Suppressor macrophage treated with lipopolysaccharide for 4 hours (primary cell): ENCODE data around the gene WDR76.
"Not testable (repeated sequence)": the region's sequence is repeated elsewhere in the genome, so short reads cannot be mapped to it uniquely, and the experiment has no call there.

Experiments
- DNase-seq: peaks from one replicate; pipeline ENCODE4 v3.0.0-alpha.2; 2020

The WDR76 gene

DNA sequence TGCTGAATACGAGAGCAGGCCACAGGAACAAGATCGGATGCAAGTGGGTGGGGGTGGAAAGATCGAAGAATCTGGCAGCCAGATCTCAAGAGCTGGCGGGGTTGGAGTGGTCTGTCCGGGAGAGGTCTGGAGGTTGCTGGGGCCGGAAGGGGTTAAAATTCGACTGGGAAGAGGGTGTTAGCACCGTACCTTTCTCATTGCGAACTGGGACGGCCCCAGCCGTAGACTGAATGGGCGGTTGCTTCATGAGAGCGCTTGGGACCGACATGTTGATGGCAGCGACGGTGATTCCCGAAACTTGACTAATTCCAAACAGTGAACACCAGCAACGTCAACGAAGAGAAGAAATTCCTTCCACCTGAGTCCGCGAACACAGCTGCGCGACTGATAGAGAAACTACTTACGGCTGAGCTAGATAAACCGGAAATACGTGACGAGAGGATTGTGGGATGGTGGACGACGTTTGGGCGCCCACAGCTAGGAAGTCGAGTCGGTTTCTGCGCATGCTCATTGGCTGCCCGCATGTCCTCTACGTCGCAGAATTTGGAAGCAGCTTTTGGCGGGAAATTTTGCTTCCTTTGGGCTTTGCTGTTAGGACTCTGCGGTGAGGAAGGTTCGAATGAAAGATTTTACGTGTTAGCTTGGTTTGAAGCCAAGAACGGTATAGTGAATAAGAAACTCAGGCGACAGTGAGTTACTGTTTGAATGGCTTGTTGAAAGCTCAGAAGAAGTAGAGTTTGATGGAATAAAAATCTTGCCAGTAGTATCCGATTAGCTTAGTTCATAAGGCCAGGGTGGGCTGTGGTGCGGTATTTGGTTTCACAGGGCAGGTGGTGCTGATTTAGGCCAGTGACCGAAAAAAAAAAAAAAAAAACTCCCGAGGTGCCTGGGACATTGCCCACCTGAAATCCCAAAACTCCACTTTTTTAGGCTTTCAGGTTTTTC, 2.2 kb upstream of the WDR76 start, which contains the start of gene MFAP1:
TSS of gene MFAP1 (minus strand) at position 389 of the 945 bp plus-strand sequence. CDS start at position 268, 121 bp downstream.
- peak; percentile 98 for DNase-seq

DNA sequence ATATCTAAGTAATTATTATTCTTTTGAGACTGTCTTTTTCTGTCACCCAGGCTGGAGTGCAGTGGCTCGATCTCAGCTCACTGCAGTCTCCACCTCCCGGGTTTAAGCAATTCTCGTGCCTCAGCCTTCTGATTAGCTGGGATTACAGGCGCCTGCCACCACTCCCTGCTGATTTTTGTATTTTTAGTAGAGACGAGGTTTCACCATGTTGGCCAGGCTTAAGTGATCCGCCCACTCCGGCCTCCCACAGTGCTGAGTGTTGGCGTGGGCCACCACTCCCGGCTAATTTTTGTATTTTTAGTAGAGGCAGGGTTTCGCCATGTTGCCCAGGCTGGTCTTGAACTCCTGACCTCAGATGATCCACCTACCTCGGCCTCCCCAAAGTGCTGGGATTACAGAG, 1.5 kb upstream of the WDR76 start:
- not testable (repeated sequence) for DNase-seq

DNA sequence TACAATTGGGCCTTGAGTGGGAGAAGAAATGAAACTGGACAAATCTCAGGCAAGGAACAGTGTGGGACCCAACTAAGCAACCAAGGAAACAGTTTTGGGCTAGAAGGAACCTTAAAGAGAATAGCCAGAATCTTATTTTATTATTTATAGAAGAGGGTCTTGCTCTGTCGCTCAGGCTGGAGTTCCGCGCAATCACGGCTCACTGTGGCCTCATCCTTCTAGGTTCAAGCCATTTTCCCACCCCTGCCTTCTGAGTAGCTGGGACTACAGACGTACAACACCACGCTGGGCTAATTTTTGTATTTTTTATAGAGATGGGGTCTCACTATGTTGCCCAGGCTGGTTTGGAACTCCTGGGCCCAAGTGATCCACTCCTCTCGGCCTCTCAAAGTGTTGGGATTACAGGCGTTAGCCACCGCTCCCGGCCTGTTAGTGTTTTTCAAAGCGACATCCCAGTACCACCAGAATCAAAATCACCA, 734 bp upstream of the WDR76 start:
- no peak for DNase-seq

DNA sequence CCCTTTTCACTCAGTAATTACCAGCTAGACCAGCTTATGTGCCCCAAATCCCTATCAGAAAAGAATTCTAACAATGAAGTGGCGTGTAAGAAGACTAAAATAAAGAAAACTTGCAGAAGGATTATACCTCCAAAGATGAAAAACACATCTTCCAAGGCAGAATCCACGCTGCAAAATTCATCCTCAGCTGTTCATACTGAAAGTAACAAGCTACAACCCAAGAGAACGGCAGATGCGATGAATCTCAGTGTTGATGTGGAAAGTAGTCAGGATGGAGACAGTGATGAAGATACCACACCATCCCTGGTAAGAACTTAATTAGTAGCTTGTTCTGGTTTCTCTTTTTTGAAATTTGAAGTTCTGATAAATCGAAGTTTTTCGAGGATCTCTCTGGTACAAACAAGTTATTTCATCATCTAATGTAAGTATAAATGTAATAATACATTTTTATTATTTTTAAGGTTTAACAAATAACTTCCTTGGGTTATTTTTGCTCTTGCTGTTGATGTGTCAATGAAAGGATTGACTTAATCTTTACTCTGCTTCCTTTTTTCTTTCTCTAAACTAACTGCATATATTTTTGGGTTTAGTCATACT, 1.4 kb downstream of the WDR76 start:
- DNase-seq = no peak

DNA sequence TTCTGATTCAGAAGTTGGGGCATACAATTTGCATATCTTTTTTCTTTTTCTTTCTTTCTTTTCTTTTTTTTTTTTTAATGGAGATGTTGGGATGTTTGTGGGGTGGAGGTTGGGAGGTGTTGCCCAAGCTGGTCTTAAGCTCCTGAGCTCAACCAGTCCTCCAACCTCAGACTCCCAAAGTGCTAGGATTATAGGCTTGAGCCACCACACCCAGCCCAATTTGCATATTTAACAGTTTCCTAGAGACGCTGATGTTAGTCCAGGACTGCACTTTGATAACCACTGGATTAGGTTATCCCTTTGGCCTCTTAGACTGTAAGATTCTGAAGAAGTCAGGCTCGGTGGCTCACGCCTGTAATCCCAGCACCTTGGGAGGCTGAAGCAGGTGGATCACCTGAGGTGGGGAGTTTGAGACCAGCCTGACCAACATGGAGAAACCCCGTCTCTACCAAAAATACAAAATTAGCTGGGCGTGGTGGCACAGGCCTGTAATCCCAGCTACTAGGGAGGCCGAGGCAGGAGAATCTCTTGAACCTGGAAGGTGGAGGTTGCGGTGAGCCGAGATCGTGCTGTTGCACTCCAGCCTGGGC, 3.2 kb downstream of the WDR76 start:
- DNase-seq = not testable (repeated sequence)

DNA sequence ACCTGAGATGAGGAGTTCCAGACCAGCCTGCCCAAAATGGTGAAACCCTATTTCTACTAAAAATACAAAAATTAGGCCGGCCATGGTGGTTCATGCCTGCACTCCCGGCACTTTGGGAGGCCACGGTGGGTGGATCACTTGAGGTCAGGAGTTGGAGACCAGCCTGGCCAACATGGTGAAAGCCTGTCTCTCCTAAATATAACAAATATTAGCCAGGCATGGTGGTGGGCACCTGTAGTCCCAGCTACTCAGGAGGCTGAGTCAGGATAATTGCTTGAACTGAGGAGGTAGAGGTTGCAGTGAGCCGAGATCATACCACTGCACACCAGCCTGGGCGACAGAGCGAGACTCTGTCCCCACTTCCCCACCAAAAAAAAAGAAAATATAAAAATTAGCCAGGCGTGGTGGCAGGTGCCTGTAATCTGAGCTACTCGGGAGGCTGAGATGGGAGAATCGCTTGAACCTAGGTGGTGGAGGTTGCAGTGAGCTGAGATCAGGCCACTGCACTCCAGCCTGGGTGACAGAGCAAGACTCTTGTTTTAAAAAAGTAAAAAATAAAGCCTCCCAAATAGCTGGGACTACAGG, 4.0 kb downstream of the WDR76 start:
- DNase-seq = not testable (repeated sequence)

DNA sequence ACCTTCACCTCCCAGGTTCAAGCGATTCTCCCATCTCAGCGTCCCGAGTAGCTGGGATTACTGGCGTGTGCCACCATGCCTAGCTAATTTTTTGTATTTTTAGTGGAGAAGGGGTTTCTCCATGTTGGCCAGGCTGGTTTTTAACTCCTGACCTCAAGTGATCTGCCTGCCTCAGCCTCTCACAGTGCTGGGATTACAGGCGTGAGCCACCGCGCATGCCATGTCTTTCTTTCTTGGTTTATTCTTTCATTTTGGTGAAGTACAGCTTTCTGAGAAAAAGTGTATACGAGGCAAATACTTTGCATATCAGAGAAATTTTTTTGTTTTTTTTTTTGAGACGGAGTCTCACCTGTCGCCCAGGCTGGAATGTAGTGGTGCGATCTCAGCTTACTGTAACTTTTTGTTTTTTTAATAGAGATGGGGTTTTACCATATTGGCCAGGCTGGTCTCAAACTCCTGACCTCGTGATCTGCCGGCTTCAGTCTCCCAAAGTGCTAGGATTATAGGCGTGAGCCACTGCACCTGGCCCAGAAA, 4.8 kb downstream of the WDR76 start:
- not testable (repeated sequence) for DNase-seq

DNA sequence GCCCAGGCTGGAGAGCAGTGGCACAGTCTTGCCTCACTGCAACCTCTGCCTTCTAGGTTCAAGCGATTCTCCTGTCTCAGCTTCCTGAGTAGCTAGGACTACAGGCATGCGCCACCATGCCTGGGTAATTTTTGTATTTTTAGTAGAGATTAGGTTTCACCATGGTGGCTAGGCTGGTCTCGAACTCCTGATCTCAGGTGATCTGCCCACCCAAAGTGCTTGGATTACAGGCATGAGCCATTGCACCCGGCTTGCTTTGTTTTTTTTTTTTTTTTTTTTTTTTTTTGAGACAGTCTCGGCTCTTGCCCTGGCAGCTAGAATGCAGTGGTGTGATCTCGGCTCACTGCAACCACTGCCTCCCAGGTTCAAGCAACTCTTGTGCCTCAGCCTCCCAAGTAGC, 5.7 kb downstream of the WDR76 start:
- not testable (repeated sequence) for DNase-seq

DNA sequence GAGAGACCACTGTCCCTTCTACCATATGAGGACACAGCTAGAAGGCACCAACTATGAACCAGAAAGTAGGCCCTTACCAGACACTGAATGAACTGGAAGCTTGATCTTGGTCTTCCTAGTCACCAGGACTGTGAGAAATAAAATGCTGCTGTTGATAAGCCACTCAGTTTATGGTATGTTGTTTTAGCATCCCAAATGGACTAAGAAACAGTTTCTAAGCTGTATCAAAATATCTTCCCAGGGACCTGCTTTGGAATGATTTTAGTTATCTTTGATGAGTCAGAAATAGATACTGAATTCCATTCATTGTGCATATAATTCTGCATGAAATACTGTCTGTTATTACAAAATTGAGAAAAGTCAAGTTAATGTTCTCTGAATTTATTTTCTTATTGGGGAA, 18.6 kb downstream of the WDR76 start:
- DNase-seq = no peak

DNA sequence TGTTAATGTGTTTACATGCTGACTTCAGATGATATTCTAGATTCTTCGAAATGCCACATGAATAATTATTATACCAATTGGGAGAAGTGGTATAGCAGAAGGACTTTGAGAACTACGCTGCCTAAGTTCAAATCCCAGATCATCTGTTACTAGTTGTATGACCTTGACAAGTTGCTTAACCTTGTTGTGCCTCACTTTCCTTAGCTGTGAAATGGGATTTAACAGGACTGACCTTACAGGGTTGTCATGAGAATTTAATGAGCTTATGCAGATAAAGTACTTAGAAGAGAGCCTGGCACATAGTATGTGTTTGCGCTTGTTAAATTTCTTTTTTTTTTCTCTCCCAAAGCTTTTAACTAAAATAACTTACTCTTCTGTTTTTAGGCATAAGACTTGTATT, 24.4 kb downstream of the WDR76 start:
- DNase-seq = no peak

DNA sequence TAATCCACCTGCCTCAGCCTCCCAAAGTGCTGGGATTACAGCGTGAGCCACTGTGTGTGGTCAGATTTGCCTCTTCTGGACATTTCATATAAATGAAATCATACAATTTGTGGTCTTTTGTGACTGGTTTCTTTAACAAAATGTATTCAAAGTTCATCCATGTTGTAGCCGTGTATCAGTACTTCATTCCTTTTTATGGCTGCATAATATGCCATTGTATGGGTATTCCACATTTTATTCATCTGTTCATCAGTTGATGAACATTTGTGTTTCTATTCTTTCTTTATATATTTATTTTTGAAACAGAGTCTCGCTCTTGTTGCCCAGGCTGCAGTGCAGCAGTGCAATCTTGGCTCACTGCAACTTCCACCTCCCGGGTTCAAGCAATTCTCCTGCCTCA, 25.8 kb downstream of the WDR76 start:
- no peak for DNase-seq

DNA sequence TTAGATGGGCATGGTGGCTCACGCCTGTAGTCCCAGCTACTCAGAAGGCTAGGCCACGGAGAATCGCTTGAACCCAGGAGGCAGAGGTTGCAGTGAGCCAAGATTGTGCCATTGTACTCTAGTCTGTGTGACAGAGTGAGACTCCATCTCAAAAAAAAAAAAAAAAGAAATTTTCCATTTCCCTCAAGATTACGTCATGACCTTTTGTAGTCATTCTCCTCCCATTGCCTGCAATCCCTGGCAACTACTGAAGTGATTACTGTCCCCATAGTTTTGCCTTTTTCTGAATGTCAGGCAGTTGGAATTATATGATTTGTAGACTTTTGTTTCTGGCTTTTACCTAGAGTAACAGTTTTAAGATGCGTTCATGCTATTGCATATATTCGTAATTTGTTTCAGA, 28.0 kb downstream of the WDR76 start:
- peak; percentile 58 for DNase-seq

DNA sequence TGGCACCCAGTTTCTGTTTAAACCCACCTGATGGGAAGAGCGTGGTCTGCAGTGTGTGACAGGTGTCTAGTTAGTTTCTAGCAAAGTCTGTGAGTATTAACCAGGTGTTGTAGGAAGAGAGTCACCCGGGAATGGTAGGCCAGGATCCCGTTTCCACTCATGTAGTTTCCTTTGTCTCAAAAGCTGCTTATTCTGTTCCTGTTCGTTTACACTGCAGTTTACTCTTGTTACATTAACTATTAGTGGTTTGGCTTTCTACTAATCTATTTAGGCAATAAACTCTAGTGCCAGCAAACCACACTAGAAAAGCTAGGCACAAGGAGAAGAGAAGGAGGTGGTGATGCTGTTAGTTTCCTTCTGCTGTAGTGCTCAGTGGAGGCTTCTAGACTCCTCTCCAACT, 32.7 kb downstream of the WDR76 start:
- no peak for DNase-seq

DNA sequence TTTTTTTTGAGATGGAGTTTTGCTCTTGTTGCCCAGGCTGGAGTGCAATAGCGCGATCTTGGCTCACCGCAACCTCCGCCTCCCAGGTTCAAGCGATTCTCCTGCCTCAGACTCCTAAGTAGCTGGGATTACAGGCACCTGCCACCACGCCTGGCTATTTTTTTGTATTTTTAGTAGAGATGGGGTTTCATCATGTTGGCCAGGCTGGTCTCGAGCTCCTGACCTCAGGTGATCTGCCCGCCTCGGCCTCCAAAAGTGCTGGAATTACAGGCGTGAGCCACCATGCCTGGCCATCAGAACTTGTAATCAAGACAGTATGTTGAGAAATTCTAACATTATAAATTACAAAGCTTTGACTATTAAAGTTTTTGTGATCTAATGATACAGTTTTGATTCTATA, 39.8 kb downstream of the WDR76 start:
- not testable (repeated sequence) for DNase-seq

DNA sequence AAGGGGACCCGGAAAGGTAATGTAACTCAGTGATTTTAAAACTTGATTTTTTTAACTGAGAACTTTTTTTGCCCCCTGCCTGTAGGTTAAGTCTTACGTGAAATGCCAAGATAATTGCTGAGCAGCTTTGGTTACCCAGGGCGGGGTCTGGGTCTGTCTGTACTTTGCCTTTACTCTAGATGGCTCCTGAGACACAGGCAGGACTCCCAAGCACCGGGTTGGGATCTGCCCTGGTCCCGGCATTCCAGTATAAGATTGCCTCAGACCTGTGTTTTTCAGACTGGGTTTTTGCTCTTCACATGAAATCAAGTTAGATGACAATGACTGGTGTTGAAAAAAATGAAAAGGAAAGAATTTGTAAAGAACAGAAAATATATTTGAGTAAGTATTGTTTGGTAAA, 40.3 kb downstream of the WDR76 start:
- no peak for DNase-seq

DNA sequence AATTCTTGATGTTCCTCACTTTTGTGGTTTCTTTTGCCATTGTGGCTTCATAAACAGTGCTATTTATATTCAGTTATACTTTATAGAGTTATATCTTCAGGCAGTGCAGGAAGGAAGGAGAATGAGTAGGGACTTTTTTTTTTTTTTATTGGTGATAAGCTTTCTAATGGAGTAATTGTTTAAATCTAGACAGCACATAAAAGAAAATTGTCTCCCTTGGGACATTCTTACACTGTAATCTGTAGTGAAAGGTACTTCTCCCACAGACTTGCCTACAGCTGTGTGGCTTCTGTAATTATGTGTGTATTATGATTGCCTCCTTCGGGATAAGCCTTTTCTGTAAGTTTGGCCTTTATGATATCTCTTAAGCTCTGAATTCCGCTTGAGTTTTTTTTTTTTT, 41.6 kb downstream of the WDR76 start:
- DNase-seq = no peak

DNA sequence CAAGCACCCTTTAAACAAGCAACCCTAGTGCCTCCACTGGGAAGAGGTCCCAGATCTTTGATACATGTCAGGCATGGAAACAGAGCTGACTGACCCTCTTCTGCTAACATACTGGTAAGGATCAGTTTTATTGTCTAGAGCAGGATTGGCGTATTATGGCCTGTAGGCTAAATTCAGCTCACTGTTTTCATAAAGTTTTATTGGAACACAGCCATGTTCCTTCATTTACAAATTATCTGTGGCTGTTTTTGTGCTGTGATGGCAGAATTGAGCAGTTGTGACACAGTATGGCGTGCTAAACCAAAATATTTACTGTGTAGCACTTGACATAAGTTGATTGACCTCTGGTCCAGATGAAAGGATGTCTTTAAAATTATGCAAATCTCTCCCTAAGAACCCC, 45.0 kb downstream of the WDR76 start:
- DNase-seq = no peak

DNA sequence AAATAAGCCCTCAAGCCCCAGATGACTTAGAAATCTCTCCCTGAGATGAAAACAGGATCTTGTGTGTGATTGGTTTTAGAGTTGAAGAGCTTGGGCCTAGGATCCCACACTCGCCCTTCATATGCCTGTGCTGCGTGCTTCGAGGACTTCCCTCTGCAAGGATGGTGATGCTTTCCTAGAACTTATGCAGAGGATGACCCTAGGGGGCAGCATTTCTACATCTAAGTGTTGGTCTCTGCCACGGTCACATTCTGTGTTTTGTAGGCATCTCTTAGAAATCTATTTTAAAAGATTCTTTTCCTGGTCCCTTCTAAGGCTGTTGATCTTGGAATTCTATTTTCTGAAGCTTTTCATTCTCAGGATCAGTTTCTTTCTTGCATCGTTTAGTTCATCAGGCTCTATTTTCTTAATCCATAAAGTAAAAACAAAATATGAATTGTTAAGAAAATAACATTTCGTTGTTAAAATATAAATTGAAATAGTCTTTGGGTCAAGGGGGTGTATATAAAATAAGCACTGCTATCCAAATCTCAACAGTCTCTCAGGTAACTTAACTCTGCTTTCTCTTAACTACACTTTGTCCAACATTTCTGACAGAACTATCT, 45.7 kb downstream of the WDR76 start:
- DNase-seq = peak; percentile 58

DNA sequence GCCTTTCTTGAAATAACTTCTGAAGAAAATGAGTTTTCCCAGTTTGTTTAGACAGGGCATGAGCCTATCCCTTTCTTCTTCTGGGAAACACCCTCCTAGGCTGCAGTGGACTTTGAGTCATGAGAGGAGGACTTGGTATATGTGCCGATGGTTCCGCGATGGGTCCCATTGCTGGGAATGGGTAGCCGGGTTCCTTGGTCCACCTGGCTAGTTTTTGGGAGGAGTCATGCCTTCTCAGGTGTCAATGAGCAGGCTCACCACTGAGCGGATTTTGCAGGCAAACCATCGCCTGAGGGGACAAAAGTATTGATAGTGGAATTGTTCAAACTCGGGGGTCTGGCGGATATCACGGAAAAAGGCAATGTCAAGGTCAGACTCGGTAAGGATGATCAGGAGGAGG, 46.8 kb downstream of the WDR76 start:
- no peak for DNase-seq

DNA sequence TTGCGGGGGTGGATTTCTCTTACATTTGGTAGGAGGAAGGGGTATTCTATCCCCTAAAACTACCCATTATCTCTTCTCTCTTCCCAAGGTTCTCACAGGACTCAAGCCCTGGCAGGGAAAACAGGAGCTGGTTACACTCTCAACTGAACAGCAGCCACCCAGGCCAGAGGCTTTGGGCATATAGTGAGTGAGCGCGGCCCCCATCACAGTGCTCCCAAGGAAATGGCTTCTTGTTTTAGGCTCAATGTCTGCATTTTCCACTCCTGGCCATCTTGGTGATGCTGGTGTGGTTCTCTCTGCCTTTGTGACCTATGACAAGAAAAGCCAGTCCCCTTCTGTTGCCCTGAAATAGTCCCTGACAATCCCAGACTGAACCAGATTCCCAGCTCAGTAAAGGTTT, 50.1 kb downstream of the WDR76 start:
- DNase-seq = no peak

DNA sequence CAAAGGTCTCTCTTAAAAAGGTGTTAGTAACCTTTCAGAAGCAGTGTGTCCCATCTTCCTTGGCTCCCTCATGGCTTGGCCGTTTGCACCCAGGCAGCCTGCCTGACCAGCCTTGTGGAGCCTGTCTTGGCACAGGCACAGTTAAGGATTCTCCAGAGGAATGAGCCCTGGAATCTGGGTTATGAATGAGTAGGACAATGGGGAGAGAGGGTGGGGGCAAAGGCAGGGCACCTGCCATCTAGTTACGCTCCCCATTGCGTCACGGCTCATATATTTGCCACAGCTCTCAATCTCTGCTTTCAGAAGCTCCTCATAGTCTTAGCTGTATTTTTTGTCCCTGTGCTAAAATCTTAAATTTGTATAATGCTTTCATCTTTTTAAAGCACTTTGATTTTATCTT, 50.6 kb downstream of the WDR76 start:
- DNase-seq = no peak

DNA sequence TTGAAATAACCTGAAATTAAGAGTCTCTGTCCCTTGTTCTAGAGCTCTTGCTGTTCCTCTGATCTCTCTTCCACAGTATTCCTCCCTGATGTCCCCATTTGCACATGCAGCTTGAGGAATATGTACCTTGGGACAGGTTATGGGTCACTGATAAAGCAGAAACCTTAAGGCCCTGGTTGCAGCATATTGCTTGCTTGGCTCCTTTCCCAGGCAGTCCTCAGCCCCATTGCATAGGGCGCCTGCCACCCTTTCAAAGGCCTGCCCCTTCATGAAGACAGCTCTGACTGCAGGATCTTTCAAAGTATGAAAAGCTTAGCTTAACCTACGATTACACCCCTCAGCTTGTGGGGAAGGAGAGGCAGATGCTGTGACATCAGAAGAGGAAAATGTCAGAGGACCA, 51.6 kb downstream of the WDR76 start:
- DNase-seq = no peak
